Measurements from ENCODE around the gene SPTBN1.

DNA sequence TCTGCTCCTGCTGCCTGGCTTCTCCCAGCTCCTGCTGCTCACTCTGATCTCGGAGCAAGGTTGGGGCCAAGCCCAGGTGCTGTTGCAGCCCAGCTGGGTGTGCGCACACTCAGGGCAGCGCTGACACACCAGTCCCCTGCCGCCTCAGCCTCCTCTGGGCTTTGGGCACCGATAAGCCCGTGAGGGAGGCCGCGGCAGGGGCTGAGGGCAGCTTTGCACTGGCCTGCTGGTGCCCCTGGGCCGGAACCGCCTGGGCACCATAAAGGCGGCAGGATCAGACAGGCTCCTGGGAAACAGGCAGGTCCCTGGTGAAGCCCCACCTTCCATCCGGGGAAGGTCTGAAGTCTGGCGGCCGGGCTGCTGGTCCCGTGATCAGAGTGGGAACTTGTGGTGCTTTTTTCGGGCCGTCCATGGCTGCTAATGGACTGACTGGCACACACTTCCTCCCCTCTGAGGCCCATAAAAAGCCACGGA lies 253.2 kb downstream of the SPTBN1 start:
- TF ChIP-seq, protein P1, sequence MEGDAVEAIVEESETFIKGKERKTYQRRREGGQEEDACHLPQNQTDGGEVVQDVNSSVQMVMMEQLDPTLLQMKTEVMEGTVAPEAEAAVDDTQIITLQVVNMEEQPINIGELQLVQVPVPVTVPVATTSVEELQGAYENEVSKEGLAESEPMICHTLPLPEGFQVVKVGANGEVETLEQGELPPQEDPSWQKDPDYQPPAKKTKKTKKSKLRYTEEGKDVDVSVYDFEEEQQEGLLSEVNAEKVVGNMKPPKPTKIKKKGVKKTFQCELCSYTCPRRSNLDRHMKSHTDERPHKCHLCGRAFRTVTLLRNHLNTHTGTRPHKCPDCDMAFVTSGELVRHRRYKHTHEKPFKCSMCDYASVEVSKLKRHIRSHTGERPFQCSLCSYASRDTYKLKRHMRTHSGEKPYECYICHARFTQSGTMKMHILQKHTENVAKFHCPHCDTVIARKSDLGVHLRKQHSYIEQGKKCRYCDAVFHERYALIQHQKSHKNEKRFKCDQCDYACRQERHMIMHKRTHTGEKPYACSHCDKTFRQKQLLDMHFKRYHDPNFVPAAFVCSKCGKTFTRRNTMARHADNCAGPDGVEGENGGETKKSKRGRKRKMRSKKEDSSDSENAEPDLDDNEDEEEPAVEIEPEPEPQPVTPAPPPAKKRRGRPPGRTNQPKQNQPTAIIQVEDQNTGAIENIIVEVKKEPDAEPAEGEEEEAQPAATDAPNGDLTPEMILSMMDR (IDR thresholded peaks at IDR 0.05): no peak
- TF ChIP-seq EP300 (IDR thresholded peaks at IDR 0.05): no peak

Measured in ovary (tissue), 3 donors.